HepG2 (cell line): ENCODE data around the gene KBTBD13. TPM values are rescaled to one million over a fixed set of nuclear protein-coding genes. Genes with fewer than 3 reads are reported as not detected.

Experiments
- ATAC-seq: fragments of 200-7000 bp; cut with Tn5 transposase; 3 replicates; pipeline ENCODE4 v1.9.1; 2020; ENCODE audit warnings: mild to moderate bottlenecking, moderate library complexity
- BruUV-seq: library from RNA; stranded (reverse); fragments of 400-500 nt; replicated peaks from 2 replicates; lab custom pipeline; 2021; lab: Mats Ljungman, UMichigan
- CTCF ChIA-PET: fragments of 300-600 bp; formaldehyde crosslinking; extraction: SDS; loops from one replicate; lab custom pipeline; 2021; ENCODE audit warnings: low total read pairs, inconsistent platforms, low intra/inter-chr PET ratio; lab: Yijun Ruan, JAX
- POLR2A ChIA-PET: fragments of 350-600 bp; sonication (Branson Sonifier 250); formaldehyde crosslinking; loops from one replicate; lab custom pipeline; 2020; ENCODE audit warnings: antibody characterized with exemption, inconsistent platforms; lab: Yijun Ruan, JAX
- DNase-seq: peaks from one replicate; pipeline ENCODE4 v3.0.0-alpha.2; 2015; ENCODE audit warnings: low spot score
- FAIRE-seq: peaks from 3 replicates; lab custom pipeline; 2011; peaks lifted over from hg19 to GRCh38; lab: Jason Lieb, UNC
- H2AFZ ChIP-seq: one replicate; pipeline ENCODE4 v1.6.1; 2011; ENCODE audit warnings: low read length, inconsistent platforms
- H3K27ac ChIP-seq: fragments of 300-600 bp; 3 replicates; pipeline ENCODE4 v1.8.0; 2011; ENCODE audit warnings: mixed run types, mild to moderate bottlenecking, mixed read lengths, low read length, inconsistent platforms; ENCODE audit not compliant: insufficient read depth; ENCODE audit errors: extremely low read length
- H3K27me3 ChIP-seq, 2 experiments: fragments of 200-600 bp in 1 of 2; 2 replicates in 1 of 2; 3 replicates in 1 of 2; pipeline versions ENCODE4 v1.6.0 to v1.8.0; 2011; ENCODE audit warnings: low read length in 2 of 2, mild to moderate bottlenecking in 2 of 2, moderate library complexity in 2 of 2, inconsistent platforms in 1 of 2; ENCODE audit not compliant: insufficient read depth in 2 of 2, control insufficient read depth in 1 of 2
- H3K36me3 ChIP-seq, 2 experiments: fragments of 200-600 bp in 1 of 2; replicated peaks in 1 of 2; 2 replicates in 1 of 2; 3 replicates in 1 of 2; pipeline versions ENCODE4 v1.5.1 to v1.8.0; 2011; ENCODE audit warnings: low read length in 2 of 2, inconsistent platforms in 1 of 2; ENCODE audit not compliant: insufficient read depth in 2 of 2, control insufficient read depth in 1 of 2
- H3K4me1 ChIP-seq: 2 replicates; pipeline ENCODE4 v1.5.1; 2012; ENCODE audit warnings: low read length, inconsistent platforms; ENCODE audit not compliant: insufficient read depth
- H3K4me2 ChIP-seq: 2 replicates; pipeline ENCODE4 v1.6.0; 2011; ENCODE audit warnings: low read depth, low read length, inconsistent platforms
- H3K4me3 ChIP-seq, 3 experiments: fragments of 200-600 bp in 1 of 3; sonication (generic), shearing (Covaris generic) in 1 of 3; replicated peaks in 1 of 3; 2 replicates each; pipeline ENCODE4 v1.5.1; 2011 to 2016; ENCODE audit warnings: low read length in 3 of 3, inconsistent platforms in 2 of 3, low read depth in 2 of 3, mild to moderate bottlenecking in 2 of 3, control low read depth in 1 of 3, mixed read lengths in 1 of 3; ENCODE audit not compliant: insufficient read depth in 1 of 3
- H3K79me2 ChIP-seq: one replicate; pipeline ENCODE4 v1.6.1; 2011; ENCODE audit warnings: low read length, inconsistent platforms; ENCODE audit not compliant: insufficient read depth
- H3K9ac ChIP-seq: 2 replicates; pipeline ENCODE4 v1.6.0; 2011; ENCODE audit warnings: mild to moderate bottlenecking, low read depth, low read length, inconsistent platforms; ENCODE audit not compliant: insufficient read depth
- H3K9me3 ChIP-seq: 2 replicates; pipeline ENCODE4 v1.5.1; 2012; ENCODE audit warnings: mild to moderate bottlenecking, low read length
- H4K20me1 ChIP-seq: 2 replicates; pipeline ENCODE4 v1.6.0; 2011; ENCODE audit warnings: inconsistent platforms, mild to moderate bottlenecking, low read length, moderate library complexity; ENCODE audit not compliant: insufficient read depth
- CTCF ChIP-seq: sonication (generic); formaldehyde crosslinking; IDR thresholded peaks from 2 replicates; pipeline ENCODE4 v1.5.0; 2020; ENCODE audit warnings: mild to moderate bottlenecking, missing genetic modification reagents, moderate library complexity
- HIVEP1 ChIP-seq: sonication (generic); formaldehyde crosslinking; IDR thresholded peaks from 2 replicates; pipeline ENCODE4 v1.4.0; 2020; ENCODE audit warnings: mild to moderate bottlenecking, missing genetic modification reagents
- HOXA3 ChIP-seq: sonication (generic); formaldehyde crosslinking; IDR thresholded peaks from 2 replicates; pipeline ENCODE4 v1.5.0; 2020; ENCODE audit warnings: missing genetic modification reagents
- JUNB ChIP-seq: sonication (generic); formaldehyde crosslinking; IDR thresholded peaks from 2 replicates; pipeline ENCODE4 v1.8.0; 2022; ENCODE audit warnings: missing genetic modification reagents, mild to moderate bottlenecking, borderline replicate concordance
- MLLT10 ChIP-seq: sonication (generic); formaldehyde crosslinking; IDR thresholded peaks from 2 replicates; pipeline ENCODE4 v1.4.0; 2020; ENCODE audit warnings: missing genetic modification reagents
- PHF8 ChIP-seq: sonication (generic); formaldehyde crosslinking; IDR thresholded peaks from 2 replicates; pipeline ENCODE4 v1.5.0; 2020; ENCODE audit warnings: missing genetic modification reagents
- PRDM4 ChIP-seq: sonication (generic); formaldehyde crosslinking; IDR thresholded peaks from 2 replicates; pipeline ENCODE4 v1.9.0; 2021; ENCODE audit warnings: missing genetic modification reagents, borderline replicate concordance
- SRSF9 ChIP-seq: fragments of 200-400 bp; formaldehyde crosslinking; IDR thresholded peaks from 2 replicates; pipeline ENCODE4 v1.6.1; 2018; ENCODE audit warnings: borderline replicate concordance, mild to moderate bottlenecking, low read depth, low read length; ENCODE audit not compliant: insufficient read depth, poor library complexity, severe bottlenecking
- STAG1 ChIP-seq: sonication (generic); formaldehyde crosslinking; IDR thresholded peaks from 2 replicates; pipeline ENCODE4 v1.4.0; 2020; ENCODE audit warnings: missing genetic modification reagents
- ZNF136 ChIP-seq: sonication (generic); formaldehyde crosslinking; IDR thresholded peaks from 2 replicates; pipeline ENCODE4 v1.8.1; 2022; ENCODE audit warnings: low read depth, mild to moderate bottlenecking, moderate library complexity, missing genetic modification reagents
- ZNF430 ChIP-seq: sonication (generic); formaldehyde crosslinking; IDR thresholded peaks from 2 replicates; pipeline ENCODE4 v1.9.0; 2021; ENCODE audit warnings: mild to moderate bottlenecking, missing genetic modification reagents
- ZNF687 ChIP-seq: sonication (generic); formaldehyde crosslinking; IDR thresholded peaks from 2 replicates; pipeline ENCODE4 v1.5.1; 2020; ENCODE audit warnings: mild to moderate bottlenecking, missing genetic modification reagents, moderate library complexity
- ZSCAN22 ChIP-seq: sonication (generic); formaldehyde crosslinking; IDR thresholded peaks from 2 replicates; pipeline ENCODE4 v1.4.0; 2020; ENCODE audit warnings: mild to moderate bottlenecking, missing genetic modification reagents
- ZSCAN29 ChIP-seq: sonication (generic); formaldehyde crosslinking; conservative IDR thresholded peaks from 2 replicates; pipeline ENCODE4 v1.4.0; 2020; ENCODE audit warnings: mild to moderate bottlenecking, missing genetic modification reagents
- WGBS: methylation state at CpG from one replicate; pipeline ENCODE4 v1.1.6; 2017; ENCODE audit warnings: low lambda C conversion rate; 5-methylcytosine and 5-hydroxymethylcytosine counted together
- in situ Hi-C: cut with HindIII; loops from 2 replicates; pipeline ENCODE4 v1.10.0; 2017; ENCODE audit warnings: low pct_unique_long_range_greater_than_20kb; ENCODE audit not compliant: extremely low pct_ligation_motif_present
- intact Hi-C: fragments of 100-400 bp; cut with micrococcal nuclease; formaldehyde crosslinking; loops from one replicate; pipeline ENCODE4 v1.10.0; 2022; ENCODE audit not compliant: unreplicated experiment
- polyA plus RNA-seq, 8 experiments: library from polyadenylated mRNA; depleted of rRNA in 3 of 8; stranded (reverse) in 7 of 8; unstranded in 1 of 8; fragments of >200 nt; fragmentation: Illumina TruSeq in 4 of 8; extraction: Trizol in 4 of 8; gene quantifications; 2 replicates each; pipeline versions ENCODE4 v1.2.1 to v1.2.3, GENCODE V29; 2011 to 2016; ENCODE audit warnings: low read depth in 4 of 8, missing spikeins in 1 of 8, mixed read lengths in 1 of 8; ENCODE audit not compliant: insufficient read depth in 1 of 8
- total RNA-seq, 5 experiments: library from RNA; depleted of rRNA; stranded (reverse); fragments of >200 nt; fragmentation: Illumina TruSeq; extraction: Trizol; gene quantifications; 2 replicates each; pipeline ENCODE4 v1.2.3, GENCODE V29; 2016; ENCODE audit warnings: low read depth in 1 of 5

KBTBD13 gene
- total and polyA plus RNA-seq, 2 of the 13 experiments (the other 11 are each of a cell fraction or from before 2014, with no cell fraction given) = not detected

- TF ChIP-seq ZNF430 (no peak), PHF8 (CRISPR knock-in tag) (no peak), ZNF136 (CRISPR knock-in tag) (no peak)
Observed at GRCh38 chr15:65077291-65077980, 890 bp downstream of the KBTBD13 start (continued).

GRCh38 chr15:65077981-65078352, 1.4 kb downstream of the KBTBD13 start:
- Histone ChIP-seq H3K9ac (no peak overlapping the region), H3K79me2 (no peaks in the 10 kb centered on the region), H3K27me3 (peaks cover 0 to 9% of the 10 kb centered on the region in 2 experiments; a peak in 2 of 5 replicates), H3K4me3 (no peak overlapping the region), H3K27ac (no peak overlapping the region), H2AFZ (no peak overlapping the region), H3K36me3 (no peaks in the 10 kb centered on the region), H3K4me2 (no peak overlapping the region), H3K4me1 (peaks cover 41% of the 10 kb centered on the region), H3K9me3 (no peaks in the 10 kb centered on the region), H4K20me1 (no peaks in the 10 kb centered on the region)
- intact Hi-C loops (loop anchor here (2.0 kb wide), 1 partner anchor 45 kb away; no protein-coding TSS in a partner anchor), in situ Hi-C loops (no loop called here)
- no TSS peak for BruUV-seq
- POLR2A ChIA-PET = no interaction called here
- CTCF ChIA-PET = interaction anchor here (1.8 to 2.7 kb wide), 2 partner anchors 24 to 44 kb away, joined by 5 to 9 read pairs; no protein-coding TSS in a partner anchor
- no peak for FAIRE-seq
- no peak for DNase-seq
- WGBS = 76% methylated on average over 24 of the region's 24 CpGs
- ATAC-seq = no peak
- peak; percentile 50 for TF ChIP-seq CTCF (CRISPR knock-in tag)
- no peak for TF ChIP-seq PRDM4
- peak; percentile 43; the same call in 1 of the 2 replicates for TF ChIP-seq ZNF687 (CRISPR knock-in tag)
- TF ChIP-seq HOXA3 (CRISPR knock-in tag) = 0 out of 2 replicates have a peak, but pooled peaks have one; percentile 43
- TF ChIP-seq HIVEP1 (CRISPR knock-in tag) = no peak
- no peak for TF ChIP-seq SRSF9
- no peak for TF ChIP-seq ZSCAN22
- TF ChIP-seq MLLT10 (CRISPR knock-in tag) = no peak
- TF ChIP-seq ZSCAN29 (CRISPR knock-in tag) = 0 out of 2 replicates have a peak, but pooled peaks have one; percentile 60
- TF ChIP-seq STAG1 (CRISPR knock-in tag) = peak; percentile 31; the same call in 1 of the 2 replicates
- no peak for TF ChIP-seq JUNB
